Stimulated activated CD4-positive, alpha-beta T cell treated with anti-CD3 and anti-CD28 coated beads, Interleukin-15, amount 100 ng/mL, for 1 hour (primary cell): ENCODE measurements around the gene UBE2L6.

Source experiments
- DNase-seq, 2 donors: peaks; one replicate each; pipeline ENCODE4 v3.0.0-alpha.2; 2020; ENCODE audit warnings: low read depth in 1 of 2, low spot score in 1 of 2

The UBE2L6 gene

DNA sequence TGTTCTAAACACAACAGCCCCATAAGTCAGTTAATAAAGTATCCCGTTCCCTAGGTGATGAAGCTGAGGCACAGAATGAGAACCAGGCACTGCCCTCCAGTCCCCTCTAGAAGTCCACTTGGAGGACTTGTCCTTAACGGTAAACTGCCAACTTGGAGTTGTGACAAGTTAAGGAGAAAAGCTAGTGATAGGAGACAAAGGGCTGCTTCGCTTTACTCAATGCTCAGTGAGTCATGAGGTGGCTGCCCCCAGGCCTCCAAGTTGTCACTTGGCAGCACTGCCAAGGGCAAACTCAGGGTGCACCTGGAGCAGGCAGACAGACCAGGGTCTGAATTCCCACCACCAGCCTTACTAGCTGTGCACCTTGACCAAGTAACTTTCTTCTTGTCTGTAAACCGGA lies 65.5 kb downstream of the UBE2L6 start:
- no peak for DNase-seq
